Activated CD8-positive, alpha-beta T cell treated with anti-CD3 and anti-CD28 coated beads for 36 hours (primary cell): ENCODE results near the gene PRRG4. TPM values are rescaled to one million over a fixed set of nuclear protein-coding genes. Genes with fewer than 3 reads are reported as not detected.
"Not testable (repeated sequence)": the region's sequence is repeated elsewhere in the genome, so short reads cannot be mapped to it uniquely, and the experiment has no call there.

ENCODE experiments used
- ATAC-seq: fragments of 200-7000 bp; cut with Tn5 transposase; one replicate; pipeline ENCODE4 v1.10.0; 2021; ENCODE audit warnings: mild to moderate bottlenecking, moderate library complexity
- CTCF ChIA-PET: fragments of 350-600 bp; sonication (Branson Sonifier 250); formaldehyde crosslinking; loops from one replicate; lab custom pipeline; 2021; ENCODE audit warnings: antibody characterized with exemption; lab: Charles Lee
- POLR2A ChIA-PET: fragments of 350-600 bp; sonication (Branson Sonifier 250); formaldehyde crosslinking; loops from one replicate; lab custom pipeline; 2021; ENCODE audit warnings: antibody characterized with exemption; lab: Charles Lee
- DNase-seq: peaks from one replicate; pipeline ENCODE4 v3.0.0-alpha.2; 2020
- H3K27ac Mint-ChIP-seq: one replicate; pipeline ENCODE4 v1.8.0; 2021; ENCODE audit warnings: mild to moderate bottlenecking, mixed read lengths
- H3K27me3 Mint-ChIP-seq: one replicate; pipeline ENCODE4 v1.8.0; 2021; ENCODE audit warnings: mixed read lengths
- H3K36me3 Mint-ChIP-seq: one replicate; pipeline ENCODE4 v1.8.0; 2021; ENCODE audit warnings: low read depth, mixed read lengths
- H3K4me1 Mint-ChIP-seq: one replicate; pipeline ENCODE4 v1.8.0; 2021; ENCODE audit warnings: low read depth, mixed read lengths
- H3K4me3 Mint-ChIP-seq: one replicate; pipeline ENCODE4 v1.8.0; 2021; ENCODE audit warnings: mild to moderate bottlenecking, moderate library complexity, mixed read lengths
- H3K9me3 Mint-ChIP-seq: one replicate; pipeline ENCODE4 v1.8.0; 2021; ENCODE audit warnings: mixed read lengths
- CTCF ChIP-seq: fragments of 200-600 bp; IDR thresholded peaks from one replicate; pipeline ENCODE4 v1.8.0; 2022; ENCODE audit warnings: antibody characterized with exemption, mild to moderate bottlenecking
- intact Hi-C: fragments of 100-400 bp; cut with micrococcal nuclease; formaldehyde crosslinking; loops from one replicate; pipeline ENCODE4 v1.10.0; 2022
- total RNA-seq, 2 experiments: library from RNA; stranded (reverse); gene quantifications; one replicate each; pipeline ENCODE4 v1.2.3, GENCODE V29; 2021

The PRRG4 gene
- total RNA-seq, 2 experiments from 2014 or later, result 0.27 to 0.34 TPM

GRCh38 chr11:32820497-32820896 is 9.2 kb upstream of the PRRG4 start:
- POLR2A ChIA-PET, result interaction anchor here (0.7 kb wide), 1 partner anchor 1244 kb away, joined by 3 read pairs; no protein-coding TSS in a partner anchor
- DNase-seq (no peak), ATAC-seq (no peak)
- Mint-ChIP-seq H3K4me1 (peaks cover 19% of the 10 kb centered on the region), H3K4me3 (no peak overlapping the region), H3K27ac (no peak overlapping the region), H3K36me3 (no peaks in the 10 kb centered on the region), H3K9me3 (no peaks in the 10 kb centered on the region), H3K27me3 (no peaks in the 10 kb centered on the region)
- intact Hi-C loops, result no loop called here
- CTCF ChIA-PET, result interaction anchor here (0.6 to 1.1 kb wide), 2 partner anchors 12 to 227 kb away, joined by 3 read pairs; no protein-coding TSS in a partner anchor
- no peak for TF ChIP-seq CTCF

- no peaks in the 10 kb centered on the region for H3K27me3 Mint-ChIP-seq
- peaks cover 19% of the 10 kb centered on the region for H3K4me1 Mint-ChIP-seq
- no peaks in the 10 kb centered on the region for H3K9me3 Mint-ChIP-seq
- no peak overlapping the region for H3K4me3 Mint-ChIP-seq
- ChIA-PET POLR2A (no interaction called here), CTCF (interaction anchor here (0.6 to 1.4 kb wide), 3 partner anchors 13 to 74 kb away, joined by 3 to 5 read pairs (median 4); no protein-coding TSS in a partner anchor)
- intact Hi-C loops, result no loop called here
- no peaks in the 10 kb centered on the region for H3K36me3 Mint-ChIP-seq
- peak; percentile 70 for ATAC-seq
- TF ChIP-seq CTCF, result no peak
- DNase-seq, result no peak
- H3K27ac Mint-ChIP-seq, result no peak overlapping the region
These were observed 8.2 kb upstream of the PRRG4 start for GRCh38 chr11:32821517-32821916.

GRCh38 chr11:32821917-32822560 is 7.7 kb upstream of the PRRG4 start:
- no peaks in the 10 kb centered on the region for H3K27me3 Mint-ChIP-seq
- ATAC-seq (no peak), DNase-seq (no peak)
- H3K4me1 Mint-ChIP-seq, result peaks cover 19% of the 10 kb centered on the region
- intact Hi-C loops, result no loop called here
- ChIA-PET POLR2A (no interaction called here), CTCF (interaction anchor here (0.6 to 1.4 kb wide), 3 partner anchors 13 to 73 kb away, joined by 3 to 5 read pairs (median 4); no protein-coding TSS in a partner anchor)
- no peaks in the 10 kb centered on the region for H3K9me3 Mint-ChIP-seq
- H3K36me3 Mint-ChIP-seq, result no peaks in the 10 kb centered on the region
- no peak for TF ChIP-seq CTCF
- no peak overlapping the region for H3K4me3 Mint-ChIP-seq
- H3K27ac Mint-ChIP-seq, result no peak overlapping the region

GRCh38 chr11:32823617-32824016 is 6.1 kb upstream of the PRRG4 start:
- H3K4me3 Mint-ChIP-seq, POLR2A ChIA-PET, H3K27ac Mint-ChIP-seq, intact Hi-C loops, H3K36me3 Mint-ChIP-seq, DNase-seq, H3K9me3 Mint-ChIP-seq, CTCF ChIA-PET, ATAC-seq, H3K27me3 Mint-ChIP-seq: not testable (repeated sequence)
- peaks cover 15% of the 10 kb centered on the region for H3K4me1 Mint-ChIP-seq

- intact Hi-C loops, result no loop called here
- ATAC-seq (no peak), DNase-seq (no peak)
- Mint-ChIP-seq H3K36me3 (no peaks in the 10 kb centered on the region), H3K4me1 (peaks cover 14% of the 10 kb centered on the region), H3K27ac (no peak overlapping the region), H3K4me3 (no peak overlapping the region), H3K9me3 (no peaks in the 10 kb centered on the region), H3K27me3 (peaks cover 16% of the 10 kb centered on the region)
- POLR2A ChIA-PET, result no interaction called here
- CTCF ChIA-PET, result no interaction called here
- TF ChIP-seq CTCF, result no peak
These were observed 3.6 kb upstream of the PRRG4 start for GRCh38 chr11:32826113-32826512.
